ENCODE results near the gene ARHGEF28. TPM values are rescaled to one million over a fixed set of nuclear protein-coding genes. Genes with fewer than 3 reads are reported as not detected.

Gene ARHGEF28
- total and polyA plus RNA-seq, 2 donors (not counting 1 experiment from before 2014, with no cell fraction given): 2.3 to 34.3 TPM

DNA sequence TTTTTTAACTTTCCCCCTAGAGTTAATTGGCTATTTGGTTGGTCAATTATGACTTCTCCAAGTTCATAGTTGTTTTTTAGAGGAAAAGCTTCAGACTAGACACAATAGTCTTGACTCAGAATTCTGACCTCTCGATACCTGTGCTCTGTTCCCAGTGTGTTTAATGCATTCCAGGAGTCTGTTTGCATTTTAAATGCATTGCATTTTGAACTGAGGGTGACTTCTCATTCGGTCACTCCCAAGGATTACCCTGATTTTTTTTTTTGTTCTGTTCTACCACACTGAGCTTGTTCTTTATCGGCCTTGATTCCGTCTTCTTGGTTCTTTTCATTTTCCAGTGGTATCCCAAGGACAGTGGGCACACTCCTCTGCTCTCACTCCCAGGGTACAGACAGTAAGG, 16.3 kb downstream of the ARHGEF28 start:
- peak in 1 of 2 donors; percentile 19 for DNase-seq (ENCODE audit: low read depth in 2 of 2)
- Histone ChIP-seq H4K20me1 (ENCODE audit: control insufficient read depth, extremely low read depth, insufficient read depth, low read length) (no peaks in the 10 kb centered on the region), H3K4me3 (replicated peaks in 1 of 4; ENCODE audit: control extremely low read depth in 1 of 4, insufficient read depth in 1 of 4, low read depth in 3 of 4, low read length in 4 of 4) (no peak overlapping the region), H3K4me1 (ENCODE audit: control insufficient read depth, extremely low read depth, insufficient read depth, low read length) (peaks cover 4% of the 10 kb centered on the region), H3K27me3 (ENCODE audit: control insufficient read depth, insufficient read depth, low read length) (no peaks in the 10 kb centered on the region), H3K9ac (ENCODE audit: insufficient read depth, low read length) (no peak overlapping the region), H3K9me3 (ENCODE audit: control insufficient read depth, insufficient read depth, low read depth, low read length) (no peaks in the 10 kb centered on the region), H2AFZ (ENCODE audit: low read length) (no peak overlapping the region), H3K27ac (ENCODE audit: insufficient read depth, low read length) (no peak overlapping the region), H3K4me2 (ENCODE audit: extremely low read depth, insufficient read depth, low read length) (no peak overlapping the region), H3K36me3 (ENCODE audit: control insufficient read depth, insufficient read depth, low read length) (no peaks in the 10 kb centered on the region), H3K79me2 (ENCODE audit: control insufficient read depth, insufficient read depth, low read length) (peaks cover 23% of the 10 kb centered on the region)
- TF ChIP-seq, protein P1, sequence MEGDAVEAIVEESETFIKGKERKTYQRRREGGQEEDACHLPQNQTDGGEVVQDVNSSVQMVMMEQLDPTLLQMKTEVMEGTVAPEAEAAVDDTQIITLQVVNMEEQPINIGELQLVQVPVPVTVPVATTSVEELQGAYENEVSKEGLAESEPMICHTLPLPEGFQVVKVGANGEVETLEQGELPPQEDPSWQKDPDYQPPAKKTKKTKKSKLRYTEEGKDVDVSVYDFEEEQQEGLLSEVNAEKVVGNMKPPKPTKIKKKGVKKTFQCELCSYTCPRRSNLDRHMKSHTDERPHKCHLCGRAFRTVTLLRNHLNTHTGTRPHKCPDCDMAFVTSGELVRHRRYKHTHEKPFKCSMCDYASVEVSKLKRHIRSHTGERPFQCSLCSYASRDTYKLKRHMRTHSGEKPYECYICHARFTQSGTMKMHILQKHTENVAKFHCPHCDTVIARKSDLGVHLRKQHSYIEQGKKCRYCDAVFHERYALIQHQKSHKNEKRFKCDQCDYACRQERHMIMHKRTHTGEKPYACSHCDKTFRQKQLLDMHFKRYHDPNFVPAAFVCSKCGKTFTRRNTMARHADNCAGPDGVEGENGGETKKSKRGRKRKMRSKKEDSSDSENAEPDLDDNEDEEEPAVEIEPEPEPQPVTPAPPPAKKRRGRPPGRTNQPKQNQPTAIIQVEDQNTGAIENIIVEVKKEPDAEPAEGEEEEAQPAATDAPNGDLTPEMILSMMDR (conservative IDR thresholded peaks at IDR 0.05 in 1 of 2, IDR thresholded peaks at IDR 0.05 in 1 of 2; ENCODE audit: low read depth in 1 of 2, low read length in 2 of 2): no peak
- TF ChIP-seq EZH2 (IDR thresholded peaks at IDR 0.05; ENCODE audit: low read length, missing control alignments): no peak

- Histone ChIP-seq H3K9me3 (ENCODE audit: control insufficient read depth, insufficient read depth, low read depth, low read length) (no peaks in the 10 kb centered on the region), H2AFZ (ENCODE audit: low read length) (no peak overlapping the region), H4K20me1 (ENCODE audit: control insufficient read depth, extremely low read depth, insufficient read depth, low read length) (no peaks in the 10 kb centered on the region), H3K9ac (ENCODE audit: insufficient read depth, low read length) (no peak overlapping the region), H3K27ac (ENCODE audit: insufficient read depth, low read length) (no peak overlapping the region), H3K79me2 (ENCODE audit: control insufficient read depth, insufficient read depth, low read length) (peaks cover 26% of the 10 kb centered on the region), H3K4me3 (replicated peaks in 1 of 4; ENCODE audit: control extremely low read depth in 1 of 4, insufficient read depth in 1 of 4, low read depth in 3 of 4, low read length in 4 of 4) (no peak overlapping the region), H3K36me3 (ENCODE audit: control insufficient read depth, insufficient read depth, low read length) (no peaks in the 10 kb centered on the region), H3K4me2 (ENCODE audit: extremely low read depth, insufficient read depth, low read length) (no peak overlapping the region), H3K27me3 (ENCODE audit: control insufficient read depth, insufficient read depth, low read length) (no peaks in the 10 kb centered on the region), H3K4me1 (ENCODE audit: control insufficient read depth, extremely low read depth, insufficient read depth, low read length) (no peaks in the 10 kb centered on the region)
- DNase-seq (ENCODE audit: low read depth in 2 of 2): no peak
- no peak for TF ChIP-seq EZH2 (IDR thresholded peaks at IDR 0.05; ENCODE audit: low read length, missing control alignments)
- TF ChIP-seq, protein P1 (conservative IDR thresholded peaks at IDR 0.05 in 1 of 2, IDR thresholded peaks at IDR 0.05 in 1 of 2; ENCODE audit: low read depth in 1 of 2, low read length in 2 of 2): no peak
Observed at GRCh38 chr5:73644385-73644963, 18.5 kb downstream of the ARHGEF28 start.

GRCh38 chr5:73647721-73648120, 21.7 kb downstream of the ARHGEF28 start:
- no peaks in the 10 kb centered on the region for H3K27me3 ChIP-seq (ENCODE audit: control insufficient read depth, insufficient read depth, low read length)
- H3K4me1 ChIP-seq (ENCODE audit: control insufficient read depth, extremely low read depth, insufficient read depth, low read length): no peaks in the 10 kb centered on the region
- DNase-seq (ENCODE audit: low read depth in 2 of 2): no peak
- H3K9ac ChIP-seq (ENCODE audit: insufficient read depth, low read length): no peak overlapping the region
- no peak overlapping the region for H3K27ac ChIP-seq (ENCODE audit: insufficient read depth, low read length)
- no peak overlapping the region for H3K4me2 ChIP-seq (ENCODE audit: extremely low read depth, insufficient read depth, low read length)
- no peak overlapping the region for H3K4me3 ChIP-seq (replicated peaks in 1 of 4; ENCODE audit: control extremely low read depth in 1 of 4, insufficient read depth in 1 of 4, low read depth in 3 of 4, low read length in 4 of 4)
- no peak for TF ChIP-seq EZH2 (IDR thresholded peaks at IDR 0.05; ENCODE audit: low read length, missing control alignments)
- TF ChIP-seq, protein P1 (conservative IDR thresholded peaks at IDR 0.05 in 1 of 2, IDR thresholded peaks at IDR 0.05 in 1 of 2; ENCODE audit: low read depth in 1 of 2, low read length in 2 of 2): no peak
- peaks cover 11% of the 10 kb centered on the region for H3K79me2 ChIP-seq (ENCODE audit: control insufficient read depth, insufficient read depth, low read length)
- H4K20me1 ChIP-seq (ENCODE audit: control insufficient read depth, extremely low read depth, insufficient read depth, low read length): no peaks in the 10 kb centered on the region
- no peaks in the 10 kb centered on the region for H3K9me3 ChIP-seq (ENCODE audit: control insufficient read depth, insufficient read depth, low read depth, low read length)
- no peak overlapping the region for H2AFZ ChIP-seq (ENCODE audit: low read length)
- no peaks in the 10 kb centered on the region for H3K36me3 ChIP-seq (ENCODE audit: control insufficient read depth, insufficient read depth, low read length)

All from fibroblast of lung (primary cell).